Measurements from ENCODE around the gene HES5.

GRCh38 chr1:2575801-2576663, 46.0 kb upstream of the HES5 start:
- TF ChIP-seq, protein P1, sequence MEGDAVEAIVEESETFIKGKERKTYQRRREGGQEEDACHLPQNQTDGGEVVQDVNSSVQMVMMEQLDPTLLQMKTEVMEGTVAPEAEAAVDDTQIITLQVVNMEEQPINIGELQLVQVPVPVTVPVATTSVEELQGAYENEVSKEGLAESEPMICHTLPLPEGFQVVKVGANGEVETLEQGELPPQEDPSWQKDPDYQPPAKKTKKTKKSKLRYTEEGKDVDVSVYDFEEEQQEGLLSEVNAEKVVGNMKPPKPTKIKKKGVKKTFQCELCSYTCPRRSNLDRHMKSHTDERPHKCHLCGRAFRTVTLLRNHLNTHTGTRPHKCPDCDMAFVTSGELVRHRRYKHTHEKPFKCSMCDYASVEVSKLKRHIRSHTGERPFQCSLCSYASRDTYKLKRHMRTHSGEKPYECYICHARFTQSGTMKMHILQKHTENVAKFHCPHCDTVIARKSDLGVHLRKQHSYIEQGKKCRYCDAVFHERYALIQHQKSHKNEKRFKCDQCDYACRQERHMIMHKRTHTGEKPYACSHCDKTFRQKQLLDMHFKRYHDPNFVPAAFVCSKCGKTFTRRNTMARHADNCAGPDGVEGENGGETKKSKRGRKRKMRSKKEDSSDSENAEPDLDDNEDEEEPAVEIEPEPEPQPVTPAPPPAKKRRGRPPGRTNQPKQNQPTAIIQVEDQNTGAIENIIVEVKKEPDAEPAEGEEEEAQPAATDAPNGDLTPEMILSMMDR (IDR thresholded peaks at IDR 0.05), result no peak
- TF ChIP-seq EP300 (IDR thresholded peaks at IDR 0.05), result no peak
- no peak for TF ChIP-seq POLR2A (IDR thresholded peaks at IDR 0.05; ENCODE audit: low read depth)
